LoVo (cell line): ENCODE results near the gene ANKRD33B.
"Not testable (repeated sequence)": the region's sequence is repeated elsewhere in the genome, so short reads cannot be mapped to it uniquely, and the experiment has no call there.

Source experiments
- DNase-seq: peaks from one replicate; pipeline ENCODE4 v3.0.0-alpha.2; 2016; ENCODE audit warnings: low spot score

Gene ANKRD33B

DNA sequence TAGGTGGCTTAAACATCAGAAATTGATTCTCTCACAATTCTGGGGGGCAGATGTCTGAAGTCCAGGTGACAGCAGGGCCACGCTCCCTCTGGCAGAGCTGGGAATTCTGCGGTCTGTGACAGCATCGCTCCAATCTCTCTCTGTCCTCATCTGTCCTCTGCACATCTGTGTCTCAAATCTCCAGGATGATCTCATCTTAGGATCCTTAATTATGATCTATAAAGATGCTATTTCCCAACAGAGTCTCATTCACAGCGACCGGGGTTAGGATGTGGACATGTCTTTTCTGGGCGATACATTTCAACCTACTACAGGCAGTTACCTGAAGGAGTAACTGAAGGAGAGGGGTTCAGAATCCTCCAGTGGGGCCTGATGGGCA, 31.4 kb downstream of the ANKRD33B start:
- no peak for DNase-seq

DNA sequence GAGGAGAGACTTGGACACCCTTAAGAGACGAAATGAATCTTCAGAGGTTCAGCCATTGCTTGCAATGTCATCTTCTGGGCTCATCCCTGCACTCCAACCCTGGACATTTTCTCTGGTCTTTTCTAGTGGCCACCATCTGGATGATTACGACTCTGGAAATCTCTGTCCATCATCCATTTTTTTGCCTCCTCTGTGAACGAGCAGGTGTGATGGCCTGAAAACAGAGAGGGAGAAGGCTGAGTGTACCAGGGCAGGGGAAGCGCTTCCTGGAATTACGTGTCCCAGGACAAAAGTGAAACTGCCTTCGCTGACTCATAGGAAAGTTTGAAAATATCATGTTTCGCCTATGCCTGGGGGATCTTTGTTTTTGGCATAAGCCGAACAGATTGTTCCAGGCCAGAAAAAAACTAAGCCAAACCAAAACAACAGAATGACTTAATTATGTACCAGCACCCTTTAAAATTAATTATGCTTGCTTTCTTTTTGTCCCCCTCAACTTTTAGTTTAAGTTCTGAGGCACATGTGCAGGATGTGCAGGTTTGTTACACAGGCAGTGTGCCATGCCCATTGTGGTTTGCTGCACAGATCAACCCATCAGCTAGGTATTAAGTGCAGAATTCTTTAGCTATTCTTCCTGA, 31.9 kb downstream of the ANKRD33B start:
- peak; percentile 84 for DNase-seq

DNA sequence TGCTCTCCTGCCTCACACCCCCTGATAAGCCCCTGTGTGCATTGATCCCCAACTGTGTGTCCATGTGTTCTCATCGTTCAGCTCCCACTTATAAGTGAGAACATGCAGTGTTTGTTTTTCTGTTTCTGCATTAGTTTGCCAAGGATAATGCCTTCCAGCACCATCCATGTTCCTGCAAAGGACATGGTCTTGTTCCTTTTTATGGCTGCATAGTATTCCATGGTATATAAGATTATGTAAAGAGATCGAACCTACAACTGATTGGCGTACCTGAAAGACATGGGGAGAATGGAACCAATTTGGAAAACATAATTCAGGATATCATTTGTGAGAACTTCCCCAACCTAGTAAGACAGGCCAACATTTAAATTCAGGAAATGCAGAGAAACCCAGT, 32.4 kb downstream of the ANKRD33B start:
- DNase-seq = no peak

DNA sequence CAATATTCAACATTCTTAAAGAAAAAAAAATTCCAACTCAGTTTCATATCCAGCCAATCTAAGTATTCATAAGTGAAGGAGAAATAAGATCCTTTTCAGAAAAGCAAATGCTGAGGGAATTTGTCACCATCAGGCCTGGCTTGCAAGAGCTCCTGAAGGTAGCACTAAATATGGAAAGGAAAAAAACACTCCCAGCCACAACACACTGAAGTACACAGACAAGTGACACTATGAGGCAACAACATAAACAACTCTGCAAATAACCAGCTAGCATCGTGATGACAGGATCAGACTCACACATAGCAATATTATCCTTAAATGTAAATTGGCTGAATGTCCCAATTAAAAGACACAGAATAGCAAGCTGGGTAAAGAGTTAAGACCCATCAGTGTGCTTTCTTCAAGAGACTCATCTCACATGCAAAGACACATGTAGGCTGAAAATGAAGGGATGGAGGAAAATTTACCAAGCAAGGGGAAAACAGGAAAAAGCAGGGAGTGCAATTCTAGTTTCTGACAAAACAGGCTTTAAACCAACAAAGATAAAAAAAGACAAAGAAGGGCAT, 33.1 kb downstream of the ANKRD33B start:
- DNase-seq = no peak

DNA sequence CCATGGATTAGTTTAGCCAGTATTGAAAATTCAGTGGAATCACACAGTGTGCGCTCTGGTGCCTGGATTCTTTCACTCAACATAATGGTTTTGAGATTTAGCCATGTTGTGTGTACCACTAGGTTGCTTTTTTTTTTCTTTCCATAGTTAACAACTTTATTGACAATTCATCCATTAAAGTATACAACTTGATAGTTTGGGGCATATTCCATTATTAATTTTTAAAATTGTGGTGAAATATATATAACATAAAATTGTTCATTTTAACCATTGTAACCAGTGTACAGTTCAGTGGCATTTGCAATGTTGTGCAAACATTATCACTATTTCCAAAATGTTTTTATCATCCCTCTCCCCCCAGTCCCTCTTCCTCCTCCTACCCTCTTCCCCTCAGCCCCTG, 35.2 kb downstream of the ANKRD33B start:
- DNase-seq = no peak

DNA sequence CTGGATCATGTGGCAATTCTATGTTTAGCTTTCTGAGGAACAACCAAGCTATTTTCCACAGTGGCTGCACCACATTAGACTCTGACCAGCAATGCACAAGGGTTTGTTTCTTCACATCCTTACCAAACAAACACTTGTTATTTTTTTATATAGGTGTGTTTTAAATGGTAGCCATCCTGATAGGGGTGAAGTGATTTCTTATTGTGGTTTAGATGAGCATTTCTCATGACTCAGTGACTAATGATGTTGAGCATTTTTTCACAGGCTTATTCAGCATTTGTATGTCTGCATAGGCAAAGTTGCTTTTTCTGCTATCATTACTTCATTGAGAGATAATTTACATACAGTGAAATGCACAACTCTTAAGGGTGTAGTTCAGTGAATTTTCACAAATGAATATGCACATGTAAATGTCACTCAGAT, 36.0 kb downstream of the ANKRD33B start:
- DNase-seq = no peak

DNA sequence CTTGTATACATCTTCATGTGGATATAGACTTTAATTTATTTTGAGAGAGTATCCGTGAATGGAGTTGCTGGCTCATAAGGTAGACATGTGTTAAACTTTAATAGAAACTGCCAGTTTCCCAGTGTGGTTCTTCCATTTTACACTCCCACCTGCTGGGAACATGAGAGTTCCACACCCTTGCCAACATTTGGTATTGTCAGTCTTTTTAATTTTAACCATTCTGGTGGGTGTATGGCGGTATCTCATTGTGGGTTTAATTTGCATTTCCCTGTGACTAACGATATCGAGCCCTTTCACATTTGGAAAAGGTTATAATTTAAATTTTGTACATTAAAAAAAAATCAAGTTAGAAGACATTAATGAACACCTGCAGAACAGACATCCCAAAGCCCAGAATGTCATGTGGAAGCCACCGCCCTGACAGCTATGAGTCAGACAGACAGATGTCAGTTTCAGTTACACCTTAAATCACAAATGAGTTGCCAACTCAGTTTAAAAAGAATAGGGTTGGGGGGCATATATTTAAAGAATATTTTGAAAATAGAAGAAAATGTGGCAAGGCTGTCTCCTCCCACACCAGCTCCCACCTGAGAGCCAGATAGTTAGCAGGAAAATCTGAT, 36.9 kb downstream of the ANKRD33B start:
- DNase-seq = peak; percentile 22

DNA sequence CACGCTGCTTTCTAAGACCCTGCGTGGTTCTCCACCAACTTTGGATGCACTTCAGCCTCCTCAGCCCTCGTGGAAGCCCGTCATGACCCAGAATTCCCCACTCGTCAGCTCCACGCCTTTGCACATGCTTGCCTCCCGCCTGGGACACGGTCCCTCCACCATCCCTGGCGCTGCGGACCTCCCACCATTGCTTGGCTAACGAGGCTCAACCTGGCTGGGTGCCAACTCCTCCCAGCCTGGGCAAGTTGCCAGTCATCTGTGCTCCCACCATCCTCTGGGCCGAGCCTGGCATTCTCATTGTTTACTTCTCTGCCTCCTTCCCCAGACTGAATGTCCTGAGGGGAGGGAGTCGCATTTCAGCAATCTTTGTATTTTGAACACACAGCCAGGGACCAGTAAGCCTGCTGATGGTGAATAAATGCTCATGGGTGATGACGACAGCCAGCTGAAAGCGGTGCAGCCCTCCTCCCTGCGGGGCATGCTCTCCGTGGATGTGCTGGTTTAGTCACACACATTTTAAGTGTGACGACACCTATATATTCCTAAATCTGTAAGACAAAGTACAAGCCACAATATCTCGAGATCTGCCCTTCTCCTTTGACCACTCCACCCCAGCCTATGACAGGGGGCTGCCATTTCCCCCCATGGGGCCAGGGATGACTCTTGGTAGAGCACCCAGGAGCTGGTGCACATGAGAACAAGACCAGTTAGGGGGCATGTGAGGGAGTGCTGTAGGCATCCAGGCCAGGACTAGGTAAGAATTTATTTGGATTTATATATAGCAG, 37.6 kb downstream of the ANKRD33B start:
- DNase-seq = peak; percentile 89

DNA sequence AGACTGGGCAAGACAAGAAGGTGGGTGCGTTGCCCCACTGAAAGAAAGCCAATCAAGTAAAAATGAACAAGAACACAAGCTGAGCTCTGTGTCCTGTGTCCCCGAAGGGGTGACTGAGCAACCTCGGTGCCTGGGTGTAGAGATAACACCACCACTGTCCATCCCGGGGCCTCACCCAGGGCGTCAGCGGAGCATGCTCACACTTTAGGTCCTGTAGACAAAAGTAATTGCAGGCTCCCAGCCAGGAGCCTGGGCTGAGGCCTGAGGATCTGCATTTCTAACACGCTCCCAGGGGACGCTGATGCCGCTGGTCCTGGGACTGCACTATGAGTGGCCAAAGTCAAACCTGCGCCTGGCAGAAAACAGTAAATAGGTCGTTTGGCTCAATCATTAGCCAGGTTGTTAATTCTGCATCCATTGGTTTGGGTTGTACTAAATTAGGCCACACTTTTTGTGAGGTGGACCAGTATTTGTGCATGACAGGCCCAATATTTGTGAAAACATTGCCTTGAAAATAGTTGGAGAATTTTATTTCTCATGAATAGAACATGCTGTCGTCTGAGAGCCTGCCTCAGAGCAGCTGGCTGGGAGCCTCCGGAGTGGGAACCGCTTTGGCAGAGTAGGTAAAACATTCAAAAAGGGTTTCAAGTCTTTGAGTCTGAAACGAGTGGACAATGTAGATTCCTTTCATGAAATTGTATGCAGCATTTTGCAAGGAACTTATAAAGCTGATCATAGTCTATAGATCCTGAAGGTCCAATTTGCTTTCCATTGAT, 38.3 kb downstream of the ANKRD33B start:
- DNase-seq = no peak

DNA sequence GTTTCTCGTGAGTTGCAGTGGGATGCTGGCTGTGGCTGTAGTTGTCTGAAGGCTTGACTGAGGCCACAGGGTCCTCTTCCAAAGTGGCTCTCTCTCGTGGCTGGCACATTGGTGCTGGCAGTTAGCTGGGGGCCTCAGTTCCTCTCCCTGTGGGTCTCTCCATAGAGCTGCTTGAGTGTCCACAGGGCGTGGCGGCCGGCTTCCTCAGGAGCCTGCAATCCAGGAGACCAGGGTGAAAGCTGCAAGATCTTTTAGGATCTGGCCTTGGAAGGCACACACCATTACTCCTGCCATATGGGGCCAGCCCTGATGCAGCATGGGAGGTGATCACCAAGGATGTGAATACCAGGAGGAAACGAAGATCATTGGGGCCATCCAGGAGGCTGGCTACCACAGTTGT, 41.1 kb downstream of the ANKRD33B start:
- no peak for DNase-seq

DNA sequence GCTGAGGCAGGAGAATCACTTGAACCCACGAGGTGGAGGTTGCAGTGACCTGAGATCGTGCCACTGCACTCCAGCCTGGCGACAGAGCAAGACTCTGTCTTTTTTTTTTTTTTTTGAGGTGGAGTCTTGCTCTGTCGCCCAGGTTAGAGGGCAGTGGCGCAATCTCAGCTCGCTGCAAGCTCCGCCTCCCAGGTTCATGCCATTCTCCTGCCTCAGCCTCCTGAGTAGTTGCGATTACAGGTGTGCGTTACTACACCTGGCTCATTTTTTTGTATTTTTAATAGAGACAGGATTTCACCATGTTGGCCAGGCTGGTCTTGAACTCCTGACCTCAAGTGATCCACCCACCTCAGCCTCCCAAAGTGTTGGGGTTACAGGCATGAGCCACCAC, 42.8 kb downstream of the ANKRD33B start:
- not testable (repeated sequence) for DNase-seq

DNA sequence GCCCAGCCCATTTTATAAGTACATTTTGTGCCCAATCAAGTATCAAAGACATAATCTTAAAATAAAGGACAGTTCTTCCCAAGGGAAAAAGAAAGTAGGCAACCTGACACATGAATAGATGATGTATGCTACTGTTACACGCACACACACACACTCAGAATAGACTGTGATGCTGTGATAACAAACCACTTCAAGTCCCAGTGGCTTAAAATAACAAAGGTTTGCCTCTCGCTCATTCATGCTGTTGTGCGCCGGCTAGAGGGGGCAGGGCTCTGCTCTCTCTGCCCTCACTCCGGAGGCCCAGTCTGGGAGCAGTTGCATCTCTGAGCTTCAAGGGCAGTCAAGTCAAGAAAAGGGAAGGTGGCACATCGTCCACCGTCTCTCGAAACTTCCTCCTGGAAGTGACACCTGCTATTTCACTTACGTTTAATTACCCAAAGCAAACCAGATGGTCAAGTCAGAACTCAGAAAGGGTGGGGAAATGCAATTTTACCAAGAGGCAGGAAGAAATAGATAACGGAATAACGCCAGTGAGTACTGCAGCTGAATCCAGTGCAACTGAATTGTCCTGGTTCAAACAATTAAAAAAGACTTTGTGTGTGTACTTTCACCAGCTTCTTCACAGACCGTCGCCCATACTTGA, 43.3 kb downstream of the ANKRD33B start:
- no peak for DNase-seq

DNA sequence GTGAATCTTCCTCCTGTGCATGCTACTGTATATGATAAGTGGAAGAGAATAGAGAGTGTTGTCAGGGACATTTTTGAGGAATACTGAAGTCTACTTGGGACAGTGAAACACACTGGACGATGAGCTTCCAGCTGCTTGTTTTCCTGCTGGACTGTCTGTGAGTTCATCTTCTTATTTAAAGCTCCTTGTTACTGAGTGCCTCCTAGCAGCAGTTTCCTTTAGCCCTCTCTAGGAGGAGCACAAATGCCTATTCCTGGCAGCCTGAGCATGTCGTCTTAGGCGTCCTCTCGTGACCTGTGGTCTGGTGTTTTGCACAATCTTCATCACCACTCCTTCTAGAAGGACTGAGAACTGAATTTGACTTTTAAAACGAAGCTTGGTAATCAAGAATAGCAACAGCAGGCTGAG, 43.8 kb downstream of the ANKRD33B start:
- no peak for DNase-seq

DNA sequence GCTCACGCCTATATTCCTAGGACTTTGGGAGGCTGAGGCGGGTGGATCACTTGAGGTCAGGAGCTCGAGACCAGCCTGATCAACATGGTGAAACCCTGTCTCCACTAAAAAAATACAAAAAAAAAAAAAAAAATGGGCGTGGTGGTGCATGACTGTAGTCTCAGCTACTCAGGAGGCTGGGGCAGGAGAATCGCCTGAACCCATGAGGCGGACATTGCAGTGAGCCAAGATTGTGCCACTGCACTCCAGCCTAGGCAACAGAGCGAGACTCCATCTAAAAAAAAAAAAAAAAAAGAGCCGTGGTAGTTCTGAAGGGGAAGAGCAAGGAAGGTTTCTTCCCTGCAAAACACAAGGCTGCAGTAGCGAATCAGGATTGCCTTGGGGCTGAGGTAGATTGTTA, 44.2 kb downstream of the ANKRD33B start:
- not testable (repeated sequence) for DNase-seq

DNA sequence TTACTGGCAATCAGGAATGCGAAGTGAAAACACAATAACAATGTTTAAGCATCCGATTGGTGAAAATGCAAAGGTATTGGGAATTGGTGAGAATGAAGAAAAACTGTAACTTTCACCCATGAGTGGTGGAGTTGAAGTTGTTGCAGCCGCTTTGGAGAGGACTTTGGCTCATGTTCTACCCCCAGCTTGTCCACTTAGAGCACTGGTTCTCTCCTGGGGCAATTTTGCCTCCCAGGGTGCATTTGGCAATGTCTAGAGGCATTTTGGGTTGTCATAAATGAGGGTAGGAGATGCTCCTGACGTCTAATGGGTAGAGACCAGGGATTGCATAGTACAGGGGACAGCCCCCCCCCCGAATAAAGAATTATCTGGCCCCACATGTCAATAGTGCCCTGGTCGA, 46.2 kb downstream of the ANKRD33B start:
- DNase-seq = no peak

DNA sequence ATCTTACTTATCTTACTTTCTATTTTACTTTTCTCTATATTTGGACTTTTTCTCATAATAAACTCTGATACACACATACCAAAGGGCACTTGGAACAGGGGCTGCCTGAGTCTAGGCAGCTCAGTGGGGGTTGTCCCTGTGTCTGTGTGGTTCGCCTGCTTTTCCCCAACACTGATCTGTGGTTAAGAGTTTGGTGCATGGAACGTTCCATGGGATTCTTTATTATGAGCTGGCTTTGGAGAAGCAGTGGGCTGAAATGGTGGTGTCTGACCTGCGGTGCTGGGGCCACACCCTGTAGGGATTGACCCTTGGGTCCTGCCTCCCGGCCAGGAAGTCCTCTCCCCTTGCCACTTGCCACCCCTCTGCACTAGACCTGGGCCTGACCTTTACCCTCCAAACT, 47.4 kb downstream of the ANKRD33B start:
- no peak for DNase-seq

DNA sequence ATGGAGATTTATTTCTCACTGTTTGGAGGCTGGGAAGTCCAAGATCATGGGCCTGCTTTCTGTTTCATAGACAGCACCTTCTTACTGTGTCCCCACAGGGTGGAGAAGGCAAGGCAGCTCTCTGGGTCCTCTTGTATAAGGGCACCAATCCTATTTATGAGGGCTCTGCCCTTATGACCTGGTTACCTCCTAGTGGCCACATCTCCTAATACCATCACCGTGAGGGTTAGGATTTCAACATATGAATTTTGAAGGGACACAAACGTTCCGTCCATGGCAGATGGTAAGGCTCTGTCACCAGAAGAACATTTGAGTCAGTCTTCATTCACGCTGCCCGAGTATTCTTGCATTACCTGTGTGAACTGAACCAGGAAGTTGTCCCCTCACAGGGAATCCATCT, 48.4 kb downstream of the ANKRD33B start:
- DNase-seq = no peak

DNA sequence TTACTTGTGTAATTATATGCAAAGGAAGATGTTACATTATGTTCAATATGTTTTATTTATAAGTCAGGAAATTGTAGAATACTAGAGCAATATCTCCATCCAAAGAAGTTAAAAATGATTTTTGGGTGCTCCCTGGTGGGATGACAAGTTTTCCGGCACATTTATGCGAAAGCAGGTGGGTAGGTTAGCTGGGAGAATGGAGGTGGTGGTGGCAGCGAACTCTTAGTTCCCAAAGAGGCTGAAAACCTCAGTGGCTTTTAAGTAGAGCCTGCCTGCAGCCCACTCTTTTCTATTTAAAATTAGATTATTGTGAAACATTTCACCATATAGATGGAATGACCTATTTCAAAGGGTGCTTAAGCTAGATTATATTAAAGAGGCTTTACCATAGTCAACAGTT, 51.8 kb downstream of the ANKRD33B start:
- DNase-seq = no peak

DNA sequence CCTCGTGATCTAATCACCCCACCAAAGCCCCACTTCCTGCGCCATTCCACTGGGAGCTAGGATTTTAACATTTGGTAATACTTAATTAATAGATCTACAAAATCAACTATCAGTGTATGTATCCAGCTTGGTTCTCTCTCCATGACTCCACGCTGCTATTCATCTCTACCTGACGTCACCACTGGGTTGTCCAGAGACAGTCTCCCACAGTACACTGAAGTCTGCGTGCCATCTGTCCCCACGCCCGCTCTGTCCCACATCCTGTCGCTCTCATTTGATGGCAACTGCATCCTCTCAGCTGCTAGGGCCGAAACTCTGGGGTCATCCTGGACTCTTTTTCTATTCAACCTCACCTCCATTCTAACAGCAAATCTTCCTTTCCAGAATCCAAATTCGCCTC, 53.2 kb downstream of the ANKRD33B start:
- DNase-seq = no peak

DNA sequence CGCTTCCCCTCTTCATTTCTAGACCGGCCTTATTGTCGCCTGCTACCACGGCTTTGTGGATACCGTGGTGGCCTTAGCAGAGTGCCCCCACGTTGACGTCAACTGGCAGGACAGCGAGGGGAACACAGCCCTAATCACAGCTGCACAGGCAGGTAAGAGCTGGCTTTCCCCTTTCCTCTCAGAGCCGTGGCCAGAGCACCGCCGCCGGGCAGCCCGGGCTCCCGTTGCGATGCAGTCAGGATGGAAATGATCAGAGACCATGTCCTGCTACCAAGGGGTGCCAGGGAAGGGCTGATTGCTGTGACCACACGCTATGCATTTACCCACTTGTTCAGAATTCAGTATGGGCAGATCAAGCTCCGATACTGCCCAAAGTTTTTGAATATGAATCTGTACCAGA, 54.4 kb downstream of the ANKRD33B start:
- no peak for DNase-seq

DNA sequence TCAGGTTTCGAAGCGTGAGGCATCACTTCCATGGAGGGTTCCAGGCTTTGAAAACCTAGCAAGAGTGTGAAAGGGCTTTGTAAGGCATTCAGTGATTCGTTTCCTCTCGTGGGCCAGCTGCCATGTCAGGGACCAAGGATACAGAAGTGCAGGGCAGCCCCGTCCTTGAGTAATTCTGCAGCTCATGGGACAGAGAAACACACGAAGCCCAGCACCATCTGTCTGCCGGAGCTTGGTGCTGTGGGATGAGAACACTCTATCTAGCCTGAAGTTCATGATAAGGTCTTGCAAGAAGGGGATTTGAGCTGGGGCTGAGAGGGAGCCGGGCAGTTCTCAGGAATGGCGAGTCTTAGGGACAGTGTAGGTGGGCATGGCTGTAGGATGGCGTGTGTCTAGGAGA, 55.8 kb downstream of the ANKRD33B start:
- DNase-seq = no peak

DNA sequence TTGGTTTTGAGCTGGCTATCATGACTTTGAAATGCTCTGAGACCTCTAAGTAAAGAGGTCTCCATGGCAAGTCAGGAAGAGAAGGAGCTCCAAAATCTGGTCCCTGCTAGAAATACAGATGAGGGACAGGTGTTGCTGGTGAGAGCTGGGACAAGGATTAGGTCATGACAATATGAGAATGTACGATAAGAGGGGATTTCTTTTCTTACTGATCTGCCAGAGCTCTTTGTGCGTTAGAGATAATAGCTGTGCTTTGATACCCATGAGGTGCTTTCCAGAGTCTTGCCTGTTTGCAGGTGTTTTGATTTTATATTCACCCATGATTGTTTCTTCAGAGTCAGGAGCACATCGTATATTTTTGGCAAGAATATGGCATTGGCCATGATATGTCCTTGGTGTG, 56.5 kb downstream of the ANKRD33B start:
- no peak for DNase-seq
